Heart left ventricle (tissue), 13 donors: ENCODE measurements around the gene SHANK3.

Experiments used
- POLR2A ChIP-seq, 2 donors: fragments of 450-650 bp; IDR thresholded peaks; one replicate each; pipeline ENCODE4 v1.6.1; 2017; ENCODE audit warnings: antibody characterized with exemption in 2 of 2, mild to moderate bottlenecking in 2 of 2, moderate library complexity in 2 of 2
- TF ChIP-seq, protein P1 (sequence below), 12 donors: fragments of 200-600 bp; sonication (generic) in 4 of 12; IDR thresholded peaks; one replicate each; pipeline versions ENCODE4 v1.5.0 to v1.8.0; 2018 to 2022; ENCODE audit warnings: antibody characterized with exemption in 12 of 12, mild to moderate bottlenecking in 5 of 12
- donor health status: ischemic (EF 13 %, LVEDD 7.1; RV severe dilation, severe dysfunction).
- donor health status: DM: no; HTN: yes; CAD: no.
- donor health status: DM: no; HTN: no; CAD: no.
- donor health status: ischemic (EF 25% LVEDD 6.9; RV normal size, moderate dysfunction).
- donor health status: ischemic (EF 25% LVEDD 5.7; RV mildly dilated, moderate dysfunction).
- donor health status: ischemic (EF 35%, LVEDD 5.7; RV mildly dilated, moderate dysfunction).
- donor health status: nonischemic (EF 11% LVEDD 7.7; RV severe dilation, severe dysfunction).
- donor health status: DM: yes; HTN: yes; CAD: no.
- donor health status: PGD.
- donor health status: ischemic (EF 29% LVEDD 5.4; RV normal size, mild dysfunction).
- donor health status: nonischemic (EF 23%, LVEDD 6.1; RV moderate dilation, normal function).

DNA sequence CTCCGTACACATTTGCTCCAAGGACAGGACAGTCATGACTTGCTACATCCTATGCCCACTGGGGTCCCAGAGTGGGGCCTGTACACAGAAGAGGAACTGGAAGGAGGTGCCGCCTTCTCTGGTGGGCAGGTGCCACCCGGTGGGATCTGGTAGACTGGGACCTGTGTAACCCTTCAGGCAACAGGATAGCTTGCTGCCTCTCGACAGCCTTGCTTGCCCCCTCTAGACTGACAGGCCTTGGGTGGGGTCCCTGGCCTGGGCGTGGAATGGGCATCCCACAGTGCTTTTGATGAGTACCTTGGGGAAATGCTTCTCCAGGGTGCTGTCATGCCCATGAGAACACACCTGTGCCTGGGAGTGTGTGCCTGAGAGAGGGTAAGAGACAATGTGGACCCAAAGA, 15.8 kb downstream of the SHANK3 start:
- TF ChIP-seq, protein P1, sequence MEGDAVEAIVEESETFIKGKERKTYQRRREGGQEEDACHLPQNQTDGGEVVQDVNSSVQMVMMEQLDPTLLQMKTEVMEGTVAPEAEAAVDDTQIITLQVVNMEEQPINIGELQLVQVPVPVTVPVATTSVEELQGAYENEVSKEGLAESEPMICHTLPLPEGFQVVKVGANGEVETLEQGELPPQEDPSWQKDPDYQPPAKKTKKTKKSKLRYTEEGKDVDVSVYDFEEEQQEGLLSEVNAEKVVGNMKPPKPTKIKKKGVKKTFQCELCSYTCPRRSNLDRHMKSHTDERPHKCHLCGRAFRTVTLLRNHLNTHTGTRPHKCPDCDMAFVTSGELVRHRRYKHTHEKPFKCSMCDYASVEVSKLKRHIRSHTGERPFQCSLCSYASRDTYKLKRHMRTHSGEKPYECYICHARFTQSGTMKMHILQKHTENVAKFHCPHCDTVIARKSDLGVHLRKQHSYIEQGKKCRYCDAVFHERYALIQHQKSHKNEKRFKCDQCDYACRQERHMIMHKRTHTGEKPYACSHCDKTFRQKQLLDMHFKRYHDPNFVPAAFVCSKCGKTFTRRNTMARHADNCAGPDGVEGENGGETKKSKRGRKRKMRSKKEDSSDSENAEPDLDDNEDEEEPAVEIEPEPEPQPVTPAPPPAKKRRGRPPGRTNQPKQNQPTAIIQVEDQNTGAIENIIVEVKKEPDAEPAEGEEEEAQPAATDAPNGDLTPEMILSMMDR (IDR thresholded peaks at IDR 0.05): no peak
- TF ChIP-seq POLR2A (IDR thresholded peaks at IDR 0.05): no peak
